Thyroid gland (tissue), 4 donors: Measurements from ENCODE around the gene ARHGDIG. TPM values are rescaled to one million over a fixed set of nuclear protein-coding genes. Genes with fewer than 3 reads are reported as not detected.

Experiments
- DNase-seq, 2 donors: peaks; one replicate each; pipeline ENCODE4 v3.0.0-alpha.2; 2019
- H3K27ac ChIP-seq, 3 donors: fragments of 200-600 bp; sonication (generic); 1 replicate in 2 of 3; 2 replicates in 1 of 3; pipeline ENCODE4 v1.5.1; 2016 to 2019; ENCODE audit warnings: mild to moderate bottlenecking in 1 of 3, moderate library complexity in 1 of 3
- H3K27me3 ChIP-seq: fragments of 200-600 bp; sonication (generic); one replicate; pipeline ENCODE4 v1.5.1; 2019
- H3K36me3 ChIP-seq, 2 donors: fragments of 200-600 bp; sonication (generic); one replicate each; pipeline ENCODE4 v1.5.1; 2016 to 2019
- H3K4me1 ChIP-seq, 2 donors: fragments of 200-600 bp; sonication (generic); one replicate each; pipeline ENCODE4 v1.5.1; 2017 to 2019
- H3K4me3 ChIP-seq, 3 donors: fragments of 200-600 bp; sonication (generic); replicated peaks in 1 of 3; 1 replicate in 2 of 3; 2 replicates in 1 of 3; pipeline ENCODE4 v1.5.1; 2016; ENCODE audit warnings: mild to moderate bottlenecking in 1 of 3
- H3K9me3 ChIP-seq: fragments of 200-600 bp; sonication (generic); one replicate; pipeline ENCODE4 v1.5.1; 2017
- CTCF ChIP-seq, 6 experiments: fragments of 200-600 bp in 3 of 6; fragments of 450-650 bp in 3 of 6; sonication (generic) in 3 of 6; IDR thresholded peaks; one replicate each; pipeline ENCODE4 v1.5.1; 2016 to 2019; ENCODE audit warnings: antibody characterized with exemption in 6 of 6, mild to moderate bottlenecking in 2 of 6, inconsistent platforms in 1 of 6, moderate library complexity in 1 of 6
- POLR2A ChIP-seq, 2 donors: fragments of 450-650 bp; IDR thresholded peaks; one replicate each; pipeline ENCODE4 v1.6.1; 2017; ENCODE audit warnings: antibody characterized with exemption in 2 of 2, mild to moderate bottlenecking in 2 of 2, moderate library complexity in 1 of 2
- WGBS, 2 donors: methylation state at CpG; one replicate each; pipeline ENCODE4 v1.1.5; 2017; 5-methylcytosine and 5-hydroxymethylcytosine counted together
- intact Hi-C: fragments of 100-400 bp; cut with DNase I; formaldehyde crosslinking; loops from one replicate; pipeline ENCODE4 v1.15.1; 2023
- total RNA-seq, 4 donors: library from RNA; depleted of rRNA; stranded (reverse); fragments of >200 nt; gene quantifications; one replicate each; pipeline ENCODE4 v1.2.3, GENCODE V29; 2016

The ARHGDIG gene
- total RNA-seq, 4 donors from 2014 or later, result not detected

GRCh38 chr16:263182-263774 is 17.1 kb upstream of the ARHGDIG start:
- Histone ChIP-seq H3K27ac (no peak overlapping the region), H3K36me3 (peaks cover 50 to 51% of the 10 kb centered on the region in 2 donors), H3K9me3 (no peaks in the 10 kb centered on the region), H3K4me3 (no peak overlapping the region), H3K4me1 (peaks cover 8 to 10% of the 10 kb centered on the region in 2 donors), H3K27me3 (no peaks in the 10 kb centered on the region)
- DNase-seq, result no peak
- intact Hi-C loops, result no loop called here
- WGBS, 2 donors, result 91 to 97% methylated on average over 11 to 30 of the region's 35 CpGs
- TF ChIP-seq CTCF (IDR thresholded peaks at IDR 0.05) (no peak), POLR2A (IDR thresholded peaks at IDR 0.05) (no peak)

- H3K27ac ChIP-seq, result no peak overlapping the region
- H3K9me3 ChIP-seq, result no peaks in the 10 kb centered on the region
- peaks cover 50 to 51% of the 10 kb centered on the region in 2 donors for H3K36me3 ChIP-seq
- H3K4me3 ChIP-seq, result no peak overlapping the region
- intact Hi-C loops, result no loop called here
- H3K27me3 ChIP-seq, result no peaks in the 10 kb centered on the region
- H3K4me1 ChIP-seq, result peaks cover 8 to 10% of the 10 kb centered on the region in 2 donors
- TF ChIP-seq CTCF (IDR thresholded peaks at IDR 0.05) (no peak), POLR2A (IDR thresholded peaks at IDR 0.05) (no peak)
- 96 to 100% methylated on average over 1 to 10 of the region's 17 CpGs for WGBS, 2 donors
- no peak for DNase-seq
These were observed 16.4 kb upstream of the ARHGDIG start for GRCh38 chr16:263944-264343.

GRCh38 chr16:264440-264951 is 15.9 kb upstream of the ARHGDIG start:
- no peaks in the 10 kb centered on the region for H3K9me3 ChIP-seq
- no peaks in the 10 kb centered on the region for H3K27me3 ChIP-seq
- no peak for TF ChIP-seq CTCF (IDR thresholded peaks at IDR 0.05)
- no peak for TF ChIP-seq POLR2A (IDR thresholded peaks at IDR 0.05)
- H3K4me1 ChIP-seq, result peaks cover 8 to 10% of the 10 kb centered on the region in 2 donors
- peaks cover 45 to 50% of the 10 kb centered on the region in 2 donors for H3K36me3 ChIP-seq
- DNase-seq, result no peak
- intact Hi-C loops, result no loop called here
- H3K4me3 ChIP-seq, result no peak overlapping the region
- 88 to 96% methylated on average over 4 to 14 of the region's 23 CpGs for WGBS, 2 donors
- no peak overlapping the region for H3K27ac ChIP-seq

GRCh38 chr16:265002-265529 is 15.3 kb upstream of the ARHGDIG start:
- WGBS, 2 donors, result 91 to 97% methylated on average over 12 to 13 of the region's 14 CpGs
- Histone ChIP-seq H3K27ac (no peak overlapping the region), H3K4me3 (no peak overlapping the region), H3K36me3 (peaks cover 39 to 44% of the 10 kb centered on the region in 2 donors), H3K4me1 (peaks cover 8 to 10% of the 10 kb centered on the region in 2 donors), H3K9me3 (no peaks in the 10 kb centered on the region), H3K27me3 (no peaks in the 10 kb centered on the region)
- intact Hi-C loops, result no loop called here
- DNase-seq, result no peak
- TF ChIP-seq POLR2A (IDR thresholded peaks at IDR 0.05), result no peak
- no peak for TF ChIP-seq CTCF (IDR thresholded peaks at IDR 0.05)

GRCh38 chr16:265711-266110 is 14.7 kb upstream of the ARHGDIG start:
- no peak overlapping the region for H3K27ac ChIP-seq
- H3K4me3 ChIP-seq, result no peak overlapping the region
- H3K36me3 ChIP-seq, result peaks cover 34 to 41% of the 10 kb centered on the region in 2 donors
- peaks cover 8 to 10% of the 10 kb centered on the region in 2 donors for H3K4me1 ChIP-seq
- intact Hi-C loops, result no loop called here
- no peak for TF ChIP-seq POLR2A (IDR thresholded peaks at IDR 0.05)
- TF ChIP-seq CTCF (IDR thresholded peaks at IDR 0.05), result no peak
- DNase-seq, result no peak
- 78 to 84% methylated on average over 6 to 12 of the region's 12 CpGs for WGBS, 2 donors
- no peaks in the 10 kb centered on the region for H3K27me3 ChIP-seq
- no peaks in the 10 kb centered on the region for H3K9me3 ChIP-seq
